Smooth muscle cell (in vitro differentiated cells): ENCODE results near the gene GPM6B. TPM values are rescaled to one million over a fixed set of nuclear protein-coding genes. Genes with fewer than 3 reads are reported as not detected.

Experiments used
- DNase-seq: peaks from one replicate; lab custom pipeline; 2025; ENCODE audit not compliant: unreplicated experiment; lab: John Stamatoyannopoulos, UW
- H2AFZ ChIP-seq: fragments of 200-600 bp; sonication (generic); 2 replicates; pipeline ENCODE4 v1.6.0; 2016; ENCODE audit warnings: antibody characterized with exemption, low read depth, mild to moderate bottlenecking
- H3F3A ChIP-seq: fragments of 200-600 bp; sonication (generic); 2 replicates; pipeline ENCODE4 v1.6.0; 2017; ENCODE audit warnings: antibody characterized with exemption, low read depth
- H3K27ac ChIP-seq: fragments of 200-600 bp; sonication (generic); 2 replicates; pipeline ENCODE4 v1.5.1; 2016; ENCODE audit warnings: low read depth, mild to moderate bottlenecking
- H3K27me3 ChIP-seq: fragments of 200-600 bp; sonication (generic); 2 replicates; pipeline ENCODE4 v1.6.1; 2016; ENCODE audit warnings: low read depth, mild to moderate bottlenecking
- H3K36me3 ChIP-seq: fragments of 200-600 bp; sonication (generic); 2 replicates; pipeline ENCODE4 v1.5.1; 2016; ENCODE audit warnings: low read depth
- H3K4me1 ChIP-seq: fragments of 200-600 bp; sonication (generic); 2 replicates; pipeline ENCODE4 v1.5.1; 2016; ENCODE audit warnings: low read depth
- H3K4me2 ChIP-seq: fragments of 200-600 bp; sonication (generic); 2 replicates; pipeline ENCODE4 v1.6.0; 2016; ENCODE audit warnings: mild to moderate bottlenecking
- H3K4me3 ChIP-seq: fragments of 200-600 bp; sonication (generic); 2 replicates; pipeline ENCODE4 v1.5.1; 2016; ENCODE audit warnings: mild to moderate bottlenecking
- H3K79me2 ChIP-seq: fragments of 200-600 bp; sonication (generic); 2 replicates; pipeline ENCODE4 v1.6.0; 2016; ENCODE audit warnings: low read depth, mild to moderate bottlenecking
- H3K9ac ChIP-seq: fragments of 200-600 bp; sonication (generic); 2 replicates; pipeline ENCODE4 v1.6.0; 2016; ENCODE audit warnings: low read depth
- H3K9me3 ChIP-seq: fragments of 200-600 bp; sonication (generic); replicated peaks from 2 replicates; pipeline ENCODE4 v1.5.1; 2016; ENCODE audit warnings: low read depth
- H4K20me1 ChIP-seq: fragments of 200-600 bp; sonication (generic); 2 replicates; pipeline ENCODE4 v1.6.0; 2016; ENCODE audit warnings: low read depth
- CTCF ChIP-seq: fragments of 200-600 bp; sonication (generic); IDR thresholded peaks from 2 replicates; pipeline ENCODE4 v1.5.1; 2017; ENCODE audit warnings: borderline replicate concordance, mild to moderate bottlenecking, antibody characterized with exemption; ENCODE audit not compliant: insufficient read depth, poor library complexity, severe bottlenecking
- WGBS: methylation state at CpG from one replicate; pipeline ENCODE4 v1.1.7; 2016; ENCODE audit warnings: low lambda C conversion rate; 5-methylcytosine and 5-hydroxymethylcytosine counted together
- polyA plus RNA-seq: library from polyadenylated mRNA; unstranded; fragments of >200 nt; fragmentation: Nextera tagmentation; extraction: Ambion mirVana; gene quantifications from 2 replicates; pipeline ENCODE4 v1.2.1, GENCODE V29; 2016
- total RNA-seq: library from RNA; depleted of rRNA; stranded (reverse); fragments of >200 nt; gene quantifications from 2 replicates; pipeline ENCODE4 v1.2.3, GENCODE V29; 2014

Gene GPM6B
- total and polyA plus RNA-seq, 2 experiments from 2014 or later, result 17.1 to 33.4 TPM

- Histone ChIP-seq H3K9ac (no peak overlapping the region), H3K4me2 (no peak overlapping the region), H3K27me3 (no peaks in the 10 kb centered on the region), H3K79me2 (no peaks in the 10 kb centered on the region), H2AFZ (no peak overlapping the region), H3K4me1 (peaks cover 5% of the 10 kb centered on the region), H3K27ac (no peak overlapping the region), H3K9me3 (no peaks in the 10 kb centered on the region), H4K20me1 (no peaks in the 10 kb centered on the region), H3K4me3 (no peak overlapping the region), H3F3A (no peaks in the 10 kb centered on the region), H3K36me3 (no peaks in the 10 kb centered on the region)
- no peak for DNase-seq
- TF ChIP-seq CTCF, result no peak
- 61% methylated on average over 1 of the region's 1 CpG for WGBS
Measured at GRCh38 chrX:13859724-13860123, 42.8 kb upstream of the GPM6B start.

GRCh38 chrX:13857804-13858203 is 40.9 kb upstream of the GPM6B start:
- Histone ChIP-seq H3K4me3 (no peak overlapping the region), H3K4me1 (no peaks in the 10 kb centered on the region), H3K9me3 (no peaks in the 10 kb centered on the region), H4K20me1 (no peaks in the 10 kb centered on the region), H3K36me3 (no peaks in the 10 kb centered on the region), H3K27me3 (no peaks in the 10 kb centered on the region), H3K79me2 (no peaks in the 10 kb centered on the region), H3K4me2 (no peak overlapping the region), H3F3A (no peaks in the 10 kb centered on the region), H3K27ac (no peak overlapping the region), H2AFZ (no peak overlapping the region), H3K9ac (no peak overlapping the region)
- TF ChIP-seq CTCF, result no peak
- WGBS, result 88% methylated on average over 2 of the region's 2 CpGs
- DNase-seq, result no peak

- Histone ChIP-seq H3F3A (no peaks in the 10 kb centered on the region), H2AFZ (no peak overlapping the region), H4K20me1 (no peaks in the 10 kb centered on the region), H3K27me3 (no peaks in the 10 kb centered on the region), H3K9ac (no peak overlapping the region), H3K9me3 (no peaks in the 10 kb centered on the region), H3K27ac (no peak overlapping the region), H3K36me3 (no peaks in the 10 kb centered on the region), H3K79me2 (no peaks in the 10 kb centered on the region), H3K4me2 (no peak overlapping the region), H3K4me3 (no peak overlapping the region), H3K4me1 (no peaks in the 10 kb centered on the region)
- 93% methylated on average over 1 of the region's 1 CpG for WGBS
- TF ChIP-seq CTCF, result no peak
- DNase-seq, result no peak
Measured at GRCh38 chrX:13855689-13856450, 39.0 kb upstream of the GPM6B start.

- Histone ChIP-seq H3K27ac (no peak overlapping the region), H3K36me3 (no peaks in the 10 kb centered on the region), H3F3A (no peaks in the 10 kb centered on the region), H3K4me2 (no peak overlapping the region), H2AFZ (no peak overlapping the region), H4K20me1 (no peaks in the 10 kb centered on the region), H3K4me3 (no peak overlapping the region), H3K9ac (no peak overlapping the region), H3K9me3 (no peaks in the 10 kb centered on the region), H3K4me1 (no peaks in the 10 kb centered on the region), H3K79me2 (no peaks in the 10 kb centered on the region), H3K27me3 (no peaks in the 10 kb centered on the region)
- TF ChIP-seq CTCF, result no peak
- DNase-seq, result no peak
- 69% methylated on average over 2 of the region's 2 CpGs for WGBS
Measured at GRCh38 chrX:13854003-13854402, 37.1 kb upstream of the GPM6B start.
